Pancreas (tissue), 10 donors: ENCODE data around the gene PRSS33. TPM values are rescaled to one million over a fixed set of nuclear protein-coding genes. Genes with fewer than 3 reads are reported as not detected.

Source experiments
- ATAC-seq, 4 donors: fragments of 200-7000 bp; cut with Tn5 transposase; one replicate each; pipeline versions ENCODE4 v1.8.0 to v1.9.1; 2020; ENCODE audit warnings: mild to moderate bottlenecking in 4 of 4, moderate library complexity in 4 of 4
- DNase-seq, 6 donors: peaks; one replicate each; pipeline ENCODE4 v3.0.0-alpha.2; 2020
- FAIRE-seq: peaks from 2 replicates; lab custom pipeline; 2012; peaks lifted over from hg19 to GRCh38; lab: Jason Lieb, UNC
- H3K27ac ChIP-seq, 4 donors: fragments of 200-600 bp; sonication (generic); 1 replicate in 3 of 4; 2 replicates in 1 of 4; pipeline versions ENCODE4 v1.5.0 to v1.8.0; 2020
- H3K27me3 ChIP-seq, 4 donors: fragments of 200-600 bp; one replicate each; pipeline ENCODE4 v1.8.0; 2021
- H3K36me3 ChIP-seq, 3 donors: fragments of 200-600 bp; sonication (generic) in 1 of 3; one replicate each; pipeline versions ENCODE4 v1.5.0 to v1.8.0; 2020 to 2021
- H3K4me1 ChIP-seq, 3 donors: fragments of 200-600 bp; one replicate each; pipeline ENCODE4 v1.8.0; 2021
- H3K4me3 ChIP-seq, 4 donors: fragments of 200-600 bp; sonication (generic) in 2 of 4; one replicate each; pipeline versions ENCODE4 v1.5.0 to v1.8.0; 2020 to 2021
- H3K9me3 ChIP-seq, 4 donors: fragments of 200-600 bp; one replicate each; pipeline ENCODE4 v1.8.0; 2021
- CTCF ChIP-seq, 4 donors: fragments of 200-600 bp; sonication (generic) in 3 of 4; IDR thresholded peaks; one replicate each; pipeline versions ENCODE4 v1.5.0 to v1.8.0; 2021; ENCODE audit warnings: antibody characterized with exemption in 4 of 4
- WGBS, 2 donors: extraction: QIAGEN DNeasy Blood & Tissue Kit; methylation state at CpG; one replicate each; pipeline ENCODE4 v1.1.7; 2013; 5-methylcytosine and 5-hydroxymethylcytosine counted together
- intact Hi-C, 3 donors: fragments of 100-400 bp; cut with DNase I; formaldehyde crosslinking; loops; one replicate each; pipeline versions ENCODE4 v1.11.1 to v1.14.2; 2022
- polyA plus RNA-seq, 2 donors: library from polyadenylated mRNA; stranded (reverse); fragments of 200-250 nt; gene quantifications; one replicate each; pipeline ENCODE4 v1.2.3, GENCODE V29; 2013
- total RNA-seq, 6 donors: library from RNA; stranded (reverse); fragmentation: NEBNext Ultra II Directional in 4 of 6; extraction: Animal tissue kit (Norgen Biotek cat#: 25700) in 4 of 6; gene quantifications; one replicate each; pipeline versions ENCODE4 v1.2.1 to v1.2.4, GENCODE V29; 2021 to 2023
- donor health status: healthy with polysubstance abuse.
- donor health status: DM: no; HTN: no; CAD: no; lungs with moderate emphysema.
- donor health status: DM: no; HTN: no; CAD: no.
- donor health status: control.
- donor health status: control.
- donor health status: Bipolar disorder and iron deficiency.
- donor health status: DM: yes; HTN: yes; CAD: no.
- donor health status: DM: no; HTN: no; CAD: no.
- donor health status: DM: no; HTN: no; CAD: no.
- donor health status: DM: yes; HTN: yes; CAD: no.

The PRSS33 gene
- total and polyA plus RNA-seq, 8 donors: 0.05 TPM; not detected in 7

GRCh38 chr16:2764718-2765117 lies 22.6 kb downstream of the PRSS33 start:
- no peak for ATAC-seq
- H3K9me3 ChIP-seq: no peaks in the 10 kb centered on the region
- no peaks in the 10 kb centered on the region for H3K27me3 ChIP-seq
- 92 to 95% methylated on average over 9 of the region's 9 CpGs for WGBS, 2 donors
- no peak for TF ChIP-seq CTCF (IDR thresholded peaks at IDR 0.05)
- H3K4me1 ChIP-seq: no peaks in the 10 kb centered on the region
- FAIRE-seq: no peak
- intact Hi-C loops: no loop called here
- peak in 1 of 6 donors; percentile 1 for DNase-seq
- no peak overlapping the region for H3K27ac ChIP-seq
- H3K4me3 ChIP-seq: no peak overlapping the region
- H3K36me3 ChIP-seq: peaks cover 16 to 97% (median 82%) of the 10 kb centered on the region in 3 donors

GRCh38 chr16:2763173-2763572 lies 24.2 kb downstream of the PRSS33 start:
- intact Hi-C loops: no loop called here
- Histone ChIP-seq H3K27me3 (no peaks in the 10 kb centered on the region), H3K4me1 (no peaks in the 10 kb centered on the region), H3K9me3 (no peaks in the 10 kb centered on the region), H3K27ac (no peak overlapping the region), H3K4me3 (no peak overlapping the region), H3K36me3 (peaks cover 14 to 96% (median 82%) of the 10 kb centered on the region in 3 donors)
- peak in 1 of 6 donors; percentile 2 for DNase-seq
- WGBS, 2 donors: 89 to 96% methylated on average over 6 of the region's 6 CpGs
- no peak for TF ChIP-seq CTCF (IDR thresholded peaks at IDR 0.05)
- FAIRE-seq: no peak
- no peak for ATAC-seq

GRCh38 chr16:2762711-2763110 lies 24.6 kb downstream of the PRSS33 start:
- TF ChIP-seq CTCF (IDR thresholded peaks at IDR 0.05): no peak
- 96 to 98% methylated on average over 13 of the region's 13 CpGs for WGBS, 2 donors
- no peak for ATAC-seq
- peak in 1 of 6 donors; percentile 5 for DNase-seq
- Histone ChIP-seq H3K4me1 (no peaks in the 10 kb centered on the region), H3K27me3 (no peaks in the 10 kb centered on the region), H3K9me3 (no peaks in the 10 kb centered on the region), H3K27ac (no peak overlapping the region), H3K4me3 (no peak overlapping the region), H3K36me3 (peaks cover 13 to 96% (median 83%) of the 10 kb centered on the region in 3 donors)
- no peak for FAIRE-seq
- intact Hi-C loops: no loop called here

- DNase-seq (peak in 1 of 6 donors; percentile 49), FAIRE-seq (no peak), ATAC-seq (peak in 1 of 4 donors; percentile 8)
- no peaks in the 10 kb centered on the region for H3K4me1 ChIP-seq
- no peaks in the 10 kb centered on the region for H3K27me3 ChIP-seq
- intact Hi-C loops: no loop called here
- no peak overlapping the region for H3K27ac ChIP-seq
- 97% methylated on average over 42 of the region's 42 CpGs for WGBS, 2 donors
- no peak overlapping the region for H3K4me3 ChIP-seq
- no peaks in the 10 kb centered on the region for H3K9me3 ChIP-seq
- H3K36me3 ChIP-seq: peaks cover 10 to 96% (median 83%) of the 10 kb centered on the region in 3 donors
- no peak for TF ChIP-seq CTCF (IDR thresholded peaks at IDR 0.05)
Observed at GRCh38 chr16:2761886-2762583, 25.3 kb downstream of the PRSS33 start.

GRCh38 chr16:2761472-2761871 lies 25.9 kb downstream of the PRSS33 start:
- intact Hi-C loops: no loop called here
- peaks cover 10 to 92% (median 80%) of the 10 kb centered on the region in 3 donors for H3K36me3 ChIP-seq
- DNase-seq (peak in 1 of 6 donors; percentile 18), FAIRE-seq (no peak), ATAC-seq (no peak)
- no peaks in the 10 kb centered on the region for H3K9me3 ChIP-seq
- 90 to 92% methylated on average over 10 of the region's 10 CpGs for WGBS, 2 donors
- no peak overlapping the region for H3K27ac ChIP-seq
- TF ChIP-seq CTCF (IDR thresholded peaks at IDR 0.05): no peak
- H3K4me1 ChIP-seq: no peaks in the 10 kb centered on the region
- H3K4me3 ChIP-seq: no peak overlapping the region
- no peaks in the 10 kb centered on the region for H3K27me3 ChIP-seq
